GM19099 (cell line): ENCODE measurements around the gene CHST9.

ENCODE experiments used
- POLR2A ChIP-seq: IDR thresholded peaks from 3 replicates; pipeline ENCODE4 v1.6.1; 2011; ENCODE audit warnings: low read depth; ENCODE audit not compliant: insufficient read length; ENCODE audit errors: extremely low read depth

Gene CHST9

DNA sequence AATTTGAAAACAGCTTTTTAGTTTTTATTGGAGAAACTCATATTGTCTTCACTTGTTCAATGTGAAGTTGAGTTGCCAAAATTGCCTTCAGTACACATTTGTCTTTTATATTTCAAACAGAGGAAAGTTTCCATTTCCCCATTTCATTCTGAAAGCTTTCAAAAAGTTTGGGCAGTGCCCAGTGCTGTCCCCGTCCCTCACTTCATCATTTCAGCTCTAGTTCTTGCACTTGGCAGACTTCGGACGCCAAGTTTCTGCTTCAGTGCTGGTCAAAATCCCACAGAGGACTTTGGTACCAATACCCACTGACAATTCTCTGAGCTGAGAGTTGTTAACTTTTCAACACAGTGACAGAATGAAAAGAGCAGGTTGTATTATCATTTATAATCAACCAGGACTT, 276.2 kb downstream of the CHST9 start:
- no peak for TF ChIP-seq POLR2A

DNA sequence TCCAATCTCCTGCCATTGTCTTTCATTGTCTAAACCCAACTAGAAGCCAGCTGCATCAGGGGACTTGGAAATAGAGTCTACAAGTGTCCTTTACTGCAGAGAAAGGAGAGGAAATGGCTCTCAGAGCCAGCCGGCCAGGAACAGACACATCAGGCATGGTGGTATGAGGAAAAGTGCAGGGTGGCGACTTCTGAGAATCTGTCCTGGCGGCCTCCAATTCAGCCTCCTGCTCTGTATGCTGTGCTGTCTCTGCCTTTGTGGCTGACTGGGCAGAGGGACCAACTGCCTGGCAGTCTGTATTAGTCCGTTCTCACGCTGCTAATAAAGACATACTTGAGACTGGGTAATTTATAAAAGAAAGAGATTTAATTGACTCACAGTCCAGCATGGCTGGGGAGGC, 282.8 kb downstream of the CHST9 start:
- TF ChIP-seq POLR2A: no peak

DNA sequence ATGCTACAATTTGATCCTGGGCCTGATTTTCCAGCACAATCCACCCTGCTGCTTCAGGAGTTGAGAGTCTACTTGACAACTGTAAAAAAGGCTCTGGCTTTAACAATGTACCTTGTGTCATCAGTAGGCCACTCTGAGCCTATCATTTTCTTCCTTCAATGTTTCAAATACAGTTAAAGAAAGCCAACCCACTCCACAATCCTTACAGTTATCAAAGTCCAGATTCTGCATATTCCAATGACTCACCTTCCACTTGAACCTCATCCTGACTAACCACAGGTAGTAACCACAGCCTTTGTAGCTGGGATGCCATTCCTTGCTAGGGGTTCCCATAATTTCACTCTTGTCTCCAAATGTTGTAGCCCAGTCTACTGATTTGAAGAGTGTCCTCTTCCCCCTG, 284.1 kb downstream of the CHST9 start:
- no peak for TF ChIP-seq POLR2A

DNA sequence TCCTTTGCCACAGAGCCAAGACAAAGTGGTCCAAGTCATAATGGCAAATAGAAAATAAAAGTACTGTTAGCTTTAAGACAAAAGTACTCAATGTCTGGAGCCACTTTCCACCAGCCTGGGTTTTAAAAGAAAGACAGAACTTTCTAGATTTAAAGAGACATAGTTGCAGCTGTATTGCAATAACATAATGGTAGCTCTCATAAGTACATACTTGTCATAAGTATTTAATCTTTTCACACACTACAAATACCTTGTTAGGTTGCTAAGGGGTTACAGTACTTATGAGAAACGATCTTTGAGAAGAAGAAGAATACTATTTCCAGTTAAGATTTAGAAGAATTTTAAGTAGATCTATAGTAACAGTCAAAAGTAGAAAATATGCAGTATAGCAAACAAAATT, 290.7 kb downstream of the CHST9 start:
- TF ChIP-seq POLR2A: no peak

DNA sequence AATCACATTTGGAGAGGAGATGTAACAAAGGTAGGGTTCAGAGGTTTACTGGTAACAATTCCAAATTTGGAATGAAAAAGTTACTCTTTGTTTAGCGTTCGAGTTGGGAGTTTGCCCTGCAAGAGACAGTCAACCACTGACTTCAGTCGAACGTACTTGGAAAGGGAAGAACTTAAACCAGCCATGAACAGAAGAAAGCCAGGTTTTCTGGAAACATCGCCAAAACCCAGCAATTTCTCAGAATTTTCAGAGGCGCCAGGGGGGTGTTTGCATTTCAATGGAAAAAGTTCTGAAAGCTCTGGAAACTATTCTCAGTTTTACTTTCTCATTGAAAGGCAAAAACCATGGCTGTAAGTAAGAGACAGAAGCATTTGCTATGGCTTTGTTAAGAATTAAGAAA, 291.1 kb downstream of the CHST9 start:
- TF ChIP-seq POLR2A: no peak

DNA sequence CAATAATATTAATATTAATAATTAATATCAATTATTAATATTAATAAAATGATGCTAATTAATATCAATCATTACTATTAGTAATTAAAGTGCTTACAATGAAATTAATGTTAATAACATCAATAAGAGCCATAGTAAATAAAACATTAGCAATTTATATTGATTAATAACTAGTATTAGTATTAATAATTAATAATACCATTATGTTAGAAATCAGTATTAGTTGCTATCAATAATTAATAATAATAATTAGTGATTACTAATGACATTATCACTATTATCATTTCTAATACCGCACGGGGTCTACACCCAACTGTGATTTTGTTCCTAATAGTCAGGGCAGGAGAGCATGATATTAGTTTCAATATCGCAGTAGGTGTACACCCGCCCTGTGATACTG, 296.8 kb downstream of the CHST9 start:
- no peak for TF ChIP-seq POLR2A

DNA sequence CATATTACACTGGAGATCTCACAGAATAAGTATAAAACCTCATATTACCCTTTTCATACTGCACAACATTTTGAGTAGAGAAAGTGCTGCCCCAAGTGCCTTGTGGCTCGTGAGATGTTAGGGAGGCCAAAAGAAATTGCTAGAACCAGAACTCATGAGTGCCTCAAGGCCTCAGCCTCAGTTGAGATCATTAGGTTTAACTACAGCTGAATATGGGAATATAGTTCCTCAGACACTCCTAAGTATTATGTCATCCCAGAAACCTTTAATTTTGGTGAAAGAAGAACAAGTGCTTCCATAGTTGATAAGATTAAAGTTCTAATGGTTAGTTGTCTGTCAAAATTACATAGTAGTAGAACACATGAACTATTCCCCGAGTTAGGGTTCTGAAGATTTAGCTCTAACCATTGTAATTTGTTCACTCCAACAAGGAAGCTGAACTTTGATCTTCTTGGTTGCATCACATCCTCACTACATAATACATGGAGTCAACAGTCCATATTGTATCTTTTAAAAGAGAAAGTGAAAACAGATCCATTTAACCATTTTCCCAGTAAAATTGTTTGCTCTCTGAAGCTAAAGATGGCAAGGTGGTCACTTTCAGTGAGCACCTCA, 310.0 kb downstream of the CHST9 start:
- TF ChIP-seq POLR2A: no peak

DNA sequence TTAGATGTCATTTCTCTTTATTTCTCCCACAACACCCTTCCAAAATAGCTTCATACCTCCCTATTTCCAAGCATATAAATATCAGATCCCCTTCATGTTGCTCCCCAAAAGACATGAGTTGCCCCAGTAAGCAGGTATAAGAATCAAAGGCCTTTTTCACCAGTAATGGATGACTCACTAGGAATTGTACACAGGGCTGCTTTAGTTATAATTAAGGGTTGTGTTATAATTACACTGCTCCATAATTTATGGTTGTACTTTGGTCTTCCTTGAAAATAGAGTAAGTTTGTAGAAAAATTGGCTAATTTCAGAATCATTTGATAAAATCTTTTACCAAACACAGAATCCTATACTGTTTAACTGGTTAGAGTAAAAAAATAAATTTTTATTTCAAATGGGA, 310.8 kb downstream of the CHST9 start:
- no peak for TF ChIP-seq POLR2A

DNA sequence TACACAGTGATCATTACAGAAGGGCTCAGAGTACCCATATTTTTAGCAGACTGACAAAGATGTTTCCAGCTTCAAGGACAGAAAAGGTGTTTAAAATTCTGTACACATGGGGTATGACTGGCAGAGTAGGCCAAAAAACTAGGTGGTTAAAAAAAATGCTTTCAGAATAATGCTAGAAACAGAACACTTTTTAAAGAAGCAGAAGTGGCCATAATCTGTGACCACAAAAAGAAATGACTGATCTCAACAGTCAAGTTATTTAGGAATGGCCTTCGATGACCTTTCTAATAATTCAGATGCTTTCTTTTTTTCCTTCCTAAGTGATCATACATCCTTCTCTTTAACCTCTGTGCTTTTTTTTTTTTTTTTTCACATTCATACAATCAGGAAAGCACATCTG, 315.5 kb downstream of the CHST9 start:
- TF ChIP-seq POLR2A: no peak

DNA sequence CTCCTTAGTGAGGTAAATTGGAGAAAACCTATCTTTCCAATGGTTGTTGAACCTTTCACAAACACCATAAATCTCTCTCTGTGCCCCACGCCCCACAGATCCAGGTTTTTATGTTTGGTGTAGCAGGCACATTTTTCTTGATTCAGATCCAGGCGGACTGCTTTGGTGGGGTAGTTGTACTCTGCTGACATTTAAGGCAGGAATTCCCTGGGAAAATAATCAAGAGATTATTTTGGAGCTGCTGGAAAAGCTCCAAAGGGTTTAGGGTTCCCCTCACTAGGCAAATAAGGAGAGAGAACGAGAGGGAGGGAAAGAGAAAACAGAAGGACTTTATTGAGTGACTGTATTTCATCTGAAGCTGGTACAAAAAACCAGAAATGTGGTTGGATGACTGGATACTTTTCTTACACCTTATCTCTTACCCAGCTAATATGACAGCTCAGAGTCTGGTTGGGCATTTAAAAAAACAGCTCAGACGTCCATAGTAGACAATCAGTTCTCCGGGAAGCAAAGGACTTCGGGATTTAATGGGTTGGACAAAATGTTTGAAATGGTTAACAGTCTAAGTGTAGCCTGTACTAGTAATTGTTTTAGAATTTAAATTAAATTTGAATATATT, 316.0 kb downstream of the CHST9 start:
- TF ChIP-seq POLR2A: no peak

DNA sequence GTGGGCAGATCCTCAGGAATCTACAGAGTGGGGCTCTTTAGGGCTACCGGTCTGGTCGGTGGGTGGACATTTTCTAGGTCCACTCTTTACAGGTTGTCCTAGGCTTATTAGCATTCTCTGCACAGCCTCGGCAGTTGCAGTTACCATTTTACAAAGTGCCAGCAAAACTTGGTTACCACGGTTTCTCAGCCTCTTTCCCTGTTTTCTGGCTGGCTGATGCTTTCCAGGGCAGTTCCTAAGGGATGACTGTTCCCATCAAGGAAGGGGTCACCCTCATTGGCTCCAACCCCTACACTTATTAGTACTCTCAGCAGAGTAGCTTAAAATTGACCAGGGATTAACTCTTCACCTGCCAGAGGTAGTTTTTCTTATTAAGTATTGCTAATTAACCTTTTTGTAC, 317.6 kb downstream of the CHST9 start:
- TF ChIP-seq POLR2A: no peak

DNA sequence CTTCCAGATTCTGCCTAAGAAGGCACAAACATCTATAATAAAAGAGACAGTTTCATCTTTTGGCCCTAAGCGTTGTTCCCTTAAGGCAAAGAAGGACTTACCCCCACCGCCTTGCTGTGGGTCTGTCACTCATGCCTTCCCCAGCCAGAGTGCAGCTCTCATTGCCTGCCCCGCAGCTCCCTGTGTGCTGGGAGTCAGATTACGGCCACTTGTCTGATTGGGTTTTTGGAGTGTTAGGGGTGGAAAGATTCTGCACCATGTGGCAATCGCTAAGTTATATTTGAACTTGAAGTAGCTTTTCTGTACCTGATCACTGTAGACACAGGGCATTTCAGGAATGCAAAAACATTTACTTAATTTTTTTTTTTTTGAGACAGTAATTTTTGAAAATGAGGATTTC, 319.6 kb downstream of the CHST9 start, which contains the start of gene AQP4:
Gene AQP4 (minus strand): TSS at position 151 of the 400 bp plus-strand sequence. CDS start 18 bp downstream, at position 133.
- TF ChIP-seq POLR2A: no peak

DNA sequence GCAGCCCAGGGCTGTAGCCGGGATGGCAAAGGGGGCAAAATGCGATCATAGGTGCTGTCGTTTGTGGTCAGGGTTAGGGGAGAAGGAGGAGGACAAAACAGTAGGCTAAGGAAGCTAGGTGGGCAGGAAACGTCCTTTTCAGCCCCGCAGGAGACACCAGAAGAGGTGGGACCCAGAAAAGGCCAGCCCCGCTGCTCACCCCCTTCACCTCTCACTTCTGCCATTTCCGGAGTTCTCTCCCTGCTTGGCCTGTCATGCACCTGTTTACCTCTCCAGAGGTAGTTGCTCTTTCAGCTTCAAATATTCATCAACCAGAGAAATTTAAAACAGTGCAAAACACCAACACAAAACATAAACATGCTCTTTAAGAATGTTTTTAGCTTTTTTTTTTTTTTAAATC, 320.4 kb downstream of the CHST9 start:
- TF ChIP-seq POLR2A: no peak

DNA sequence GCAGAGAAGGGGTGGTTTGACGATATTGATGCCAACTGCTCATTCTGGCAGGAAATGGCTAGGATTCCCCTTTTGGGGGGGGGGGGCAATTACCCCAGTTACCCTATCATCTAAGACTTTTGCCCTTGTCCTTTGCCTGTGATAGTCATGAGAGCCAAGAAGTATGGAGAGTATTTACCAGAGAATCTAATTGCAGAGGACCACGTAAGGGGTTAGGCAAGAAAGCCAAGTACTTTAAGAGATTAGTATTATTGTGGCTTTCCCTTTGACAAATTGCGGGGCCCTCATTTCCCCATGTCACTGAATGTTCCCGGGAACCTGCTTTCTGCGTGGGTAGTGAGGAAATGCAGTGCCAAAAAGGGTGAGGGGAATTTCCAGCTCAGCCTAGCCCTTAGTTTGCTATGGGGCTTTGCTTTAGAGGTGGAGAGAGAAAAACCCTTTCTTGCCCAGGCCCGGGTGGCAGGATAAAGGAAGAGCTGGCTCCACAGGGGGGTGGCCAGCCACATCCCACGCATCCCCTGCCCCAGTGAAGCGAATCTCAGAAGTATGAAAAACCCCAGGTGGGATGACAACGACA, 321.1 kb downstream of the CHST9 start:
- no peak for TF ChIP-seq POLR2A

DNA sequence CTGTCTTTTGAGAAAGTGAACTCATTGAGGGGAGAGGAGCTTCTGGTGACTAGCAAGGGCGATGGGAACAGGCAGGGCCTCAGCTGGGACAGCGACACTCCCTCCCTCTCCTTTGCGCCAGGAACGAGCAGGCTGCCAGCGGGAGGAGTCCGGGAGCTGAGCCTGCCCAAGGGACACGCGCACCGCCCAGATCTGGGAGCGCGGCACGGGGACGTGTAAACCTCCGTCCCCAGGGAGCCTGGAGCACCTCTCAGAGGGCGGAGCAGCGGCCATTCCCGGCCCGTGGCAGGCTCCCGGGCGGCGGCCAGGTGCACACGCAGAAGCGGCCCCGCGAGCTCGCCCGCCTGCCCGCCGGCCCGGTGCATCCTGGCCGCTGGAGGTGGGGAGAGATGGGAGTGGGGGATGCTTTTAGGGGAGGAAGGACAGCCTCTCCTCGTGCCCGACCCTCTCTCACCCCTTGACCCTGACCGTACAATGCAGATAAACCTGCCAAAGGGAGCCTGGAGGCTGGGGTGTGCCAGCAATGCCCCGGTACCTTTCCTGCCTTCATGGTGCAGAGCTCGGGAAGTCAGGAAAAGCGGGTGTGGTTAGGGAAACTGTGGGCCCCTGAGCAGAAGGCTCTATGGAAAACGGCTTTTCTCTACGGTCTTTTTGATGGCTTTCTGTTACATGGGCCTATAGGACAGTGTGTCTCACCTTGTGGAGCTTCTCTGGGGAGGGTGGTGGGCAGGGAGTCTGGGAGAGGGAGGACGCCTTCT, 321.8 kb downstream of the CHST9 start:
- TF ChIP-seq POLR2A: no peak

DNA sequence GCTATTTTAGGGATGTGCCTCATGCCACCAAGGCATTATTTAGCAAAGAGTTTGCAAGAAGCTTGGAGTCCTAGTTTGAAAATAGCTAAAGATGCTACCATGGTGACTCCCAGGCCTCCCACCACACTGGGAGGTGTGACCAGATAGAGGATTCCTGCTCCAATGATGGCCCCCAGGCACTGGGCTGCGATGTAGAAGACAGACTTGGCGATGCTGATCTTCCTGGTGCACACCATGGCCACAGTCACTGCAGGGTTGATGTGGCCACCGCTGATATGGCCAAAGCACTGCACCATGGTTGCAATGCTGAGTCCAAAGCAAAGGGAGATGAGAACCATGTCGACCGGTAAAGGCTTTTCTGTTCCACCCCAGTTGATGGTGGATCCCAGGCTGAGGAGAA, 323.0 kb downstream of the CHST9 start:
- no peak for TF ChIP-seq POLR2A
